NCI-H774 (cell line): ENCODE measurements around the gene MOSPD3.
"Not testable (repeated sequence)": the region's sequence is repeated elsewhere in the genome, so short reads cannot be mapped to it uniquely, and the experiment has no call there.

Experiments
- DNase-seq: peaks from one replicate; lab custom pipeline; 2025; lab: John Stamatoyannopoulos, UW

MOSPD3 gene

GRCh38 chr7:100626055-100626454 lies 13.7 kb downstream of the MOSPD3 start:
- no peak for DNase-seq

- peak; percentile 62 for DNase-seq
Measured at GRCh38 chr7:100626530-100627237, 14.3 kb downstream of the MOSPD3 start.

- no peak for DNase-seq
Measured at GRCh38 chr7:100627238-100627549, 14.9 kb downstream of the MOSPD3 start.

- DNase-seq: no peak
Measured at GRCh38 chr7:100629117-100629716, 16.9 kb downstream of the MOSPD3 start.

- DNase-seq: no peak
Measured at GRCh38 chr7:100630066-100630465, 17.7 kb downstream of the MOSPD3 start.

- no peak for DNase-seq
Measured at GRCh38 chr7:100632951-100633717, 20.8 kb downstream of the MOSPD3 start.

GRCh38 chr7:100639995-100640516 lies 27.7 kb downstream of the MOSPD3 start:
- no peak for DNase-seq

- DNase-seq: no peak
Measured at GRCh38 chr7:100640517-100641440, 28.4 kb downstream of the MOSPD3 start.

GRCh38 chr7:100641463-100641859 lies 29.1 kb downstream of the MOSPD3 start, which contains the start of gene TFR2:
Gene TFR2 (minus strand): TSS chr7:100641552. CDS start chr7:100641509, 43 bp downstream.
- DNase-seq: no peak

- no peak for DNase-seq
Measured at GRCh38 chr7:100641860-100642533, 29.7 kb downstream of the MOSPD3 start.

- DNase-seq: no peak
Measured at GRCh38 chr7:100642534-100642907, 30.2 kb downstream of the MOSPD3 start.

GRCh38 chr7:100649826-100650565 lies 37.7 kb downstream of the MOSPD3 start:
- no peak for DNase-seq

GRCh38 chr7:100654908-100655831 lies 42.8 kb downstream of the MOSPD3 start:
- no peak for DNase-seq

- peak; percentile 75 for DNase-seq
Measured at GRCh38 chr7:100655908-100656674, 43.8 kb downstream of the MOSPD3 start, which contains the start of gene ACTL6B. Gene ACTL6B (minus strand): TSS chr7:100656448. CDS start chr7:100656354, 94 bp downstream.

GRCh38 chr7:100662194-100662776 lies 49.9 kb downstream of the MOSPD3 start:
- DNase-seq: not testable (repeated sequence)
